Neutrophil (primary cell): ENCODE data around the gene FUT2.

Source experiments
- H3K27ac ChIP-seq: fragments of 200-600 bp; sonication (generic); 2 replicates; pipeline ENCODE4 v1.5.1; 2016; ENCODE audit warnings: mild to moderate bottlenecking, moderate library complexity
- H3K27me3 ChIP-seq: fragments of 200-600 bp; sonication (generic); 2 replicates; pipeline ENCODE4 v1.6.0; 2016; ENCODE audit warnings: mild to moderate bottlenecking
- H3K36me3 ChIP-seq: fragments of 200-600 bp; sonication (generic); 2 replicates; pipeline ENCODE4 v1.5.1; 2017
- H3K4me1 ChIP-seq, 2 experiments: fragments of 200-600 bp in 1 of 2; sonication (generic) in 1 of 2; 1 replicate in 1 of 2; 2 replicates in 1 of 2; pipeline versions ENCODE4 v1.5.1 to v1.6.1; 2013 to 2016; ENCODE audit warnings: low read depth in 1 of 2, low read length in 1 of 2, mild to moderate bottlenecking in 1 of 2, moderate library complexity in 1 of 2; ENCODE audit not compliant: control insufficient read depth in 1 of 2, insufficient read depth in 1 of 2
- H3K4me3 ChIP-seq, 2 experiments: fragments of 200-600 bp in 1 of 2; sonication (generic) in 1 of 2; 1 replicate in 1 of 2; 2 replicates in 1 of 2; pipeline ENCODE4 v1.5.1; 2013 to 2016; ENCODE audit warnings: low read depth in 1 of 2, low read length in 1 of 2, mild to moderate bottlenecking in 1 of 2, moderate library complexity in 1 of 2
- H3K9me3 ChIP-seq: fragments of 200-600 bp; sonication (generic); 2 replicates; pipeline ENCODE4 v1.5.1; 2016
- CTCF ChIP-seq: fragments of 200-600 bp; sonication (generic); IDR thresholded peaks from 2 replicates; pipeline ENCODE4 v1.5.1; 2016; ENCODE audit warnings: antibody characterized with exemption

The FUT2 gene

DNA sequence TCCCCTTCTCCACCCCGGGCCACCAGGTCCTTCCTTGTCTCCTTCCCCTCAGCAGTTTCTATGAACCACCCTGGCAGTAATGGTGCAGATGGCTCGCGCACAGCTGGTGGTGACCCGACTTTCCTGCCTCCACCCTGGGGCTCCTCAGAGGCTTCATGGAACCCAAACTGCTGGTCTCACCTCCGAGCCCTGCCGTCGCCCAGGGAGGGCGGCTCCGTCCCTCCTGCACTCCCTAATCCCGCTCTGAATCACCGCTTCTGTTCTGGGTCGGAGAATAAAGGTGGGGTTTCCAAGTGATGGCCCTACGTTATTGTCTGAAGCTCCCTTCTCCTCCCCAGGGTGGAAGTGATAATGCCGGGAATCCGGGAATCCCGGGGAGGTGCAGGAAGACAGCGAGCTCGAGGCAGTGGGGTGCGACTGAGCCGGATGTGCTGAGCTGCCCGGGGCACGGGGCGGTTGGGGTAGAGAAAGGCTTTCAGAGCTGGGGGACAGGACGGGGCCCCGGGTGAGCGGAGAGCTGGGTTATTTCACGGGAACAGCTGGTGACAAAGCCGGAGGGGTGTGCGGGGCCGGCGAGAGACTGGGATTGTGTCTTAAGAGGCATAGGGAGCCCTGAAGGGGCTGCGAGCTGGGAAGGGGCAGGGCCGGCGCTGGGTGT, 711 bp downstream of the FUT2 start:
- no peaks in the 10 kb centered on the region for H3K4me1 ChIP-seq
- no peak overlapping the region for H3K4me3 ChIP-seq
- H3K27ac ChIP-seq: no peak overlapping the region
- H3K36me3 ChIP-seq: no peaks in the 10 kb centered on the region
- no peaks in the 10 kb centered on the region for H3K9me3 ChIP-seq
- no peak for TF ChIP-seq CTCF
- peaks cover 50% of the 10 kb centered on the region for H3K27me3 ChIP-seq

- no peak for TF ChIP-seq CTCF
- H3K4me1 ChIP-seq: no peaks in the 10 kb centered on the region
- peaks cover 50% of the 10 kb centered on the region for H3K27me3 ChIP-seq
- H3K4me3 ChIP-seq: no peak overlapping the region
- no peak overlapping the region for H3K27ac ChIP-seq
- no peaks in the 10 kb centered on the region for H3K9me3 ChIP-seq
- H3K36me3 ChIP-seq: no peaks in the 10 kb centered on the region
Observed at GRCh38 chr19:48698046-48698445, 2.3 kb downstream of the FUT2 start.

GRCh38 chr19:48702701-48703100, 6.9 kb downstream of the FUT2 start:
- no peak for TF ChIP-seq CTCF
- H3K4me3 ChIP-seq: no peak overlapping the region
- H3K4me1 ChIP-seq: no peaks in the 10 kb centered on the region
- no peaks in the 10 kb centered on the region for H3K36me3 ChIP-seq
- H3K27me3 ChIP-seq: peaks cover 16% of the 10 kb centered on the region
- H3K27ac ChIP-seq: no peak overlapping the region
- H3K9me3 ChIP-seq: no peaks in the 10 kb centered on the region

- no peaks in the 10 kb centered on the region for H3K4me1 ChIP-seq
- no peak overlapping the region for H3K4me3 ChIP-seq
- H3K9me3 ChIP-seq: no peaks in the 10 kb centered on the region
- peaks cover 10% of the 10 kb centered on the region for H3K27me3 ChIP-seq
- no peak for TF ChIP-seq CTCF
- H3K36me3 ChIP-seq: no peaks in the 10 kb centered on the region
- no peak overlapping the region for H3K27ac ChIP-seq
Observed at GRCh38 chr19:48703316-48703715, 7.5 kb downstream of the FUT2 start.

- Histone ChIP-seq H3K27ac (no peak overlapping the region), H3K9me3 (no peaks in the 10 kb centered on the region), H3K4me3 (no peak overlapping the region), H3K27me3 (no peaks in the 10 kb centered on the region), H3K4me1 (no peaks in the 10 kb centered on the region), H3K36me3 (no peaks in the 10 kb centered on the region)
- TF ChIP-seq CTCF: no peak
Observed at GRCh38 chr19:48705431-48705830, 9.7 kb downstream of the FUT2 start.
